ENCODE data around the gene SLC46A3.

Gene SLC46A3

GRCh38 chr13:28735481-28736029, 16.8 kb upstream of the SLC46A3 start:
- H3K36me3 ChIP-seq (ENCODE audit: control insufficient read depth in 5 of 5, insufficient read depth in 5 of 5, low read length in 5 of 5), result no peaks in the 10 kb centered on the region
- peaks cover 0 to 2% (median 0%) of the 10 kb centered on the region in 5 donors for H3K4me1 ChIP-seq (ENCODE audit: control insufficient read depth in 5 of 5, insufficient read depth in 5 of 5, low read length in 5 of 5)
- H3K4me3 ChIP-seq (ENCODE audit: low read depth in 1 of 5, low read length in 5 of 5), result no peak overlapping the region
- H3K27ac ChIP-seq (ENCODE audit: low read depth, low read length), result no peak overlapping the region
- peaks cover 0 to 4% (median 1%) of the 10 kb centered on the region in 5 donors for H3K27me3 ChIP-seq (ENCODE audit: control insufficient read depth in 5 of 5, insufficient read depth in 4 of 5, low read length in 5 of 5)
- no peaks in the 10 kb centered on the region for H3K9me3 ChIP-seq (ENCODE audit: control insufficient read depth in 5 of 5, low read length in 5 of 5)
- no peak overlapping the region for H3K9ac ChIP-seq (ENCODE audit: low read length in 5 of 5)

- H3K27ac ChIP-seq (ENCODE audit: low read depth, low read length), result no peak overlapping the region
- H3K9ac ChIP-seq (ENCODE audit: low read length in 5 of 5), result no peak overlapping the region
- H3K27me3 ChIP-seq (ENCODE audit: control insufficient read depth in 5 of 5, insufficient read depth in 4 of 5, low read length in 5 of 5), result peaks cover 0 to 4% (median 2%) of the 10 kb centered on the region in 5 donors
- H3K4me3 ChIP-seq (ENCODE audit: low read depth in 1 of 5, low read length in 5 of 5), result no peak overlapping the region
- no peaks in the 10 kb centered on the region for H3K9me3 ChIP-seq (ENCODE audit: control insufficient read depth in 5 of 5, low read length in 5 of 5)
- no peaks in the 10 kb centered on the region for H3K36me3 ChIP-seq (ENCODE audit: control insufficient read depth in 5 of 5, insufficient read depth in 5 of 5, low read length in 5 of 5)
- H3K4me1 ChIP-seq (ENCODE audit: control insufficient read depth in 5 of 5, insufficient read depth in 5 of 5, low read length in 5 of 5), result peaks cover 0 to 2% (median 0%) of the 10 kb centered on the region in 5 donors
Measured at GRCh38 chr13:28734906-28735305, 16.1 kb upstream of the SLC46A3 start.

GRCh38 chr13:28730762-28731161, 12.0 kb upstream of the SLC46A3 start:
- H3K4me1 ChIP-seq (ENCODE audit: control insufficient read depth in 5 of 5, insufficient read depth in 5 of 5, low read length in 5 of 5), result peaks cover 0 to 2% (median 0%) of the 10 kb centered on the region in 5 donors
- no peak overlapping the region for H3K4me3 ChIP-seq (ENCODE audit: low read depth in 1 of 5, low read length in 5 of 5)
- no peaks in the 10 kb centered on the region for H3K36me3 ChIP-seq (ENCODE audit: control insufficient read depth in 5 of 5, insufficient read depth in 5 of 5, low read length in 5 of 5)
- H3K27ac ChIP-seq (ENCODE audit: low read depth, low read length), result no peak overlapping the region
- H3K9ac ChIP-seq (ENCODE audit: low read length in 5 of 5), result no peak overlapping the region
- no peaks in the 10 kb centered on the region for H3K9me3 ChIP-seq (ENCODE audit: control insufficient read depth in 5 of 5, low read length in 5 of 5)
- H3K27me3 ChIP-seq (ENCODE audit: control insufficient read depth in 5 of 5, insufficient read depth in 4 of 5, low read length in 5 of 5), result peaks cover 0 to 4% (median 2%) of the 10 kb centered on the region in 5 donors

- H3K4me3 ChIP-seq (ENCODE audit: low read depth in 1 of 5, low read length in 5 of 5), result no peak overlapping the region
- H3K27me3 ChIP-seq (ENCODE audit: control insufficient read depth in 5 of 5, insufficient read depth in 4 of 5, low read length in 5 of 5), result peaks cover 0 to 4% (median 2%) of the 10 kb centered on the region in 5 donors
- H3K9ac ChIP-seq (ENCODE audit: low read length in 5 of 5), result no peak overlapping the region
- no peak overlapping the region for H3K27ac ChIP-seq (ENCODE audit: low read depth, low read length)
- H3K36me3 ChIP-seq (ENCODE audit: control insufficient read depth in 5 of 5, insufficient read depth in 5 of 5, low read length in 5 of 5), result no peaks in the 10 kb centered on the region
- H3K9me3 ChIP-seq (ENCODE audit: control insufficient read depth in 5 of 5, low read length in 5 of 5), result no peaks in the 10 kb centered on the region
- no peaks in the 10 kb centered on the region for H3K4me1 ChIP-seq (ENCODE audit: control insufficient read depth in 5 of 5, insufficient read depth in 5 of 5, low read length in 5 of 5)
Measured at GRCh38 chr13:28729541-28729940, 10.8 kb upstream of the SLC46A3 start.

- H3K27me3 ChIP-seq (ENCODE audit: control insufficient read depth in 5 of 5, insufficient read depth in 4 of 5, low read length in 5 of 5), result peaks cover 0 to 4% (median 2%) of the 10 kb centered on the region in 5 donors
- no peak overlapping the region for H3K4me3 ChIP-seq (ENCODE audit: low read depth in 1 of 5, low read length in 5 of 5)
- H3K36me3 ChIP-seq (ENCODE audit: control insufficient read depth in 5 of 5, insufficient read depth in 5 of 5, low read length in 5 of 5), result no peaks in the 10 kb centered on the region
- no peak overlapping the region for H3K9ac ChIP-seq (ENCODE audit: low read length in 5 of 5)
- H3K9me3 ChIP-seq (ENCODE audit: control insufficient read depth in 5 of 5, low read length in 5 of 5), result no peaks in the 10 kb centered on the region
- no peak overlapping the region for H3K27ac ChIP-seq (ENCODE audit: low read depth, low read length)
- H3K4me1 ChIP-seq (ENCODE audit: control insufficient read depth in 5 of 5, insufficient read depth in 5 of 5, low read length in 5 of 5), result no peaks in the 10 kb centered on the region
Measured at GRCh38 chr13:28728642-28729041, 9.9 kb upstream of the SLC46A3 start.

GRCh38 chr13:28725046-28725610, 6.4 kb upstream of the SLC46A3 start:
- H3K27ac ChIP-seq (ENCODE audit: low read depth, low read length), result no peak overlapping the region
- H3K4me1 ChIP-seq (ENCODE audit: control insufficient read depth in 5 of 5, insufficient read depth in 5 of 5, low read length in 5 of 5), result no peaks in the 10 kb centered on the region
- no peaks in the 10 kb centered on the region for H3K9me3 ChIP-seq (ENCODE audit: control insufficient read depth in 5 of 5, low read length in 5 of 5)
- no peak overlapping the region for H3K9ac ChIP-seq (ENCODE audit: low read length in 5 of 5)
- no peak overlapping the region for H3K4me3 ChIP-seq (ENCODE audit: low read depth in 1 of 5, low read length in 5 of 5)
- H3K36me3 ChIP-seq (ENCODE audit: control insufficient read depth in 5 of 5, insufficient read depth in 5 of 5, low read length in 5 of 5), result no peaks in the 10 kb centered on the region
- H3K27me3 ChIP-seq (ENCODE audit: control insufficient read depth in 5 of 5, insufficient read depth in 4 of 5, low read length in 5 of 5), result no peaks in the 10 kb centered on the region

GRCh38 chr13:28723806-28724205, 5.0 kb upstream of the SLC46A3 start:
- Histone ChIP-seq H3K4me3 (ENCODE audit: low read depth in 1 of 5, low read length in 5 of 5) (no peak overlapping the region), H3K27me3 (ENCODE audit: control insufficient read depth in 5 of 5, insufficient read depth in 4 of 5, low read length in 5 of 5) (no peaks in the 10 kb centered on the region), H3K9ac (ENCODE audit: low read length in 5 of 5) (no peak overlapping the region), H3K36me3 (ENCODE audit: control insufficient read depth in 5 of 5, insufficient read depth in 5 of 5, low read length in 5 of 5) (no peaks in the 10 kb centered on the region), H3K4me1 (ENCODE audit: control insufficient read depth in 5 of 5, insufficient read depth in 5 of 5, low read length in 5 of 5) (peaks cover 0 to 9% (median 6%) of the 10 kb centered on the region in 5 donors), H3K9me3 (ENCODE audit: control insufficient read depth in 5 of 5, low read length in 5 of 5) (no peaks in the 10 kb centered on the region), H3K27ac (ENCODE audit: low read depth, low read length) (no peak overlapping the region)

GRCh38 chr13:28719227-28720055, 671 bp upstream of the SLC46A3 start:
- Histone ChIP-seq H3K9ac (ENCODE audit: low read length in 5 of 5) (peak overlapping the region in 4 of 5 donors; percentile 70 to 78 (median 72)), H3K27me3 (ENCODE audit: control insufficient read depth in 5 of 5, insufficient read depth in 4 of 5, low read length in 5 of 5) (no peaks in the 10 kb centered on the region), H3K27ac (ENCODE audit: low read depth, low read length) (peak overlapping the region; percentile 58), H3K9me3 (ENCODE audit: control insufficient read depth in 5 of 5, low read length in 5 of 5) (no peaks in the 10 kb centered on the region), H3K36me3 (ENCODE audit: control insufficient read depth in 5 of 5, insufficient read depth in 5 of 5, low read length in 5 of 5) (peaks cover 0 to 6% (median 0%) of the 10 kb centered on the region in 5 donors), H3K4me3 (ENCODE audit: low read depth in 1 of 5, low read length in 5 of 5) (peak overlapping the region; percentile 68 to 84 (median 83)), H3K4me1 (ENCODE audit: control insufficient read depth in 5 of 5, insufficient read depth in 5 of 5, low read length in 5 of 5) (peaks cover 6 to 38% (median 26%) of the 10 kb centered on the region in 5 donors)

GRCh38 chr13:28718196-28718542, 601 bp downstream of the SLC46A3 start:
- Histone ChIP-seq H3K4me1 (ENCODE audit: control insufficient read depth in 5 of 5, insufficient read depth in 5 of 5, low read length in 5 of 5) (peaks cover 6 to 38% (median 26%) of the 10 kb centered on the region in 5 donors), H3K9me3 (ENCODE audit: control insufficient read depth in 5 of 5, low read length in 5 of 5) (no peaks in the 10 kb centered on the region), H3K27me3 (ENCODE audit: control insufficient read depth in 5 of 5, insufficient read depth in 4 of 5, low read length in 5 of 5) (no peaks in the 10 kb centered on the region), H3K27ac (ENCODE audit: low read depth, low read length) (peak overlapping the region; percentile 95), H3K4me3 (ENCODE audit: low read depth in 1 of 5, low read length in 5 of 5) (peak overlapping the region; percentile 66 to 84 (median 83)), H3K36me3 (ENCODE audit: control insufficient read depth in 5 of 5, insufficient read depth in 5 of 5, low read length in 5 of 5) (peaks cover 0 to 6% (median under 1%) of the 10 kb centered on the region in 5 donors), H3K9ac (ENCODE audit: low read length in 5 of 5) (peak overlapping the region; percentile 57 to 93 (median 90))

GRCh38 chr13:28717170-28717569, 1.6 kb downstream of the SLC46A3 start:
- Histone ChIP-seq H3K27ac (ENCODE audit: low read depth, low read length) (peak overlapping the region; percentile 61), H3K9ac (ENCODE audit: low read length in 5 of 5) (peak overlapping the region in 2 of 5 donors; percentile 1 to 45), H3K4me1 (ENCODE audit: control insufficient read depth in 5 of 5, insufficient read depth in 5 of 5, low read length in 5 of 5) (peaks cover 6 to 38% (median 26%) of the 10 kb centered on the region in 5 donors), H3K27me3 (ENCODE audit: control insufficient read depth in 5 of 5, insufficient read depth in 4 of 5, low read length in 5 of 5) (no peaks in the 10 kb centered on the region), H3K36me3 (ENCODE audit: control insufficient read depth in 5 of 5, insufficient read depth in 5 of 5, low read length in 5 of 5) (peaks cover 0 to 9% (median 3%) of the 10 kb centered on the region in 5 donors), H3K4me3 (ENCODE audit: low read depth in 1 of 5, low read length in 5 of 5) (peak overlapping the region in 1 of 5 donors; percentile 82), H3K9me3 (ENCODE audit: control insufficient read depth in 5 of 5, low read length in 5 of 5) (no peaks in the 10 kb centered on the region)
